ENCODE data around the gene RNF40. TPM values are rescaled to one million over a fixed set of nuclear protein-coding genes. Genes with fewer than 3 reads are reported as not detected.

Gene RNF40
- total RNA-seq, 1 experiment from 2014 or later: 114 TPM

DNA sequence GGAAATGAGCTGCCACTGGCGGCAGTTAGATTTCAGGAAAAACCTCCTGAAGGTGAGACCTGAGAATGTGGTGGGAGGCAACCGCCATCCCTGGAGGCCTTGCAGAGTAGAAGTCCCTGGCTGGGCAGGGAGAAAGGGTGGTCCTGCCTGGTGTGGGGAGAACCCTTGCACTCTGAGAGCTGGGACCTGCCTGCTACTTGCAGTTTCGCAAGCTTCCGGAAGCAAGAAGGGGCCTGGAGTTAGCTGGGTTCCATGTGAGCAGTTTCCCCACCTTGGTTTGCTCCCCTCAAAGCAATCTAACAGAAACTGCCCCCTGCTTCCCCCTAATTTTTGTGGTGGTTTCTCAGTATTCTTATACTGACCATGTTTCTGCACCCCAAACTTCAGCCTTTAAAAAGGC lies 18.4 kb downstream of the RNF40 start:
- in situ Hi-C loops (cut with HindIII; ENCODE audit: low pct_unique_long_range_greater_than_20kb, low sequenced_read_pairs): no loop called here
- no peak for ATAC-seq
- peaks cover 17% of the 10 kb centered on the region for H3K4me1 ChIP-seq (ENCODE audit: control insufficient read depth, insufficient read depth, low read length)
- ChIA-PET POLR2A (no interaction called here), CTCF (no interaction called here)
- H3K27me3 ChIP-seq (ENCODE audit: control insufficient read depth, insufficient read depth, low read length): no peaks in the 10 kb centered on the region
- no peak overlapping the region for H3K4me3 ChIP-seq (ENCODE audit: low read depth in 2 of 2, low read length in 2 of 2)
- no peak overlapping the region for H3K27ac ChIP-seq (ENCODE audit: low read length)
- no peak for DNase-seq (ENCODE audit: low read depth, low spot score)
- no peak for TF ChIP-seq POLR2AphosphoS5 (IDR thresholded peaks at IDR 0.05; ENCODE audit: low read depth, low read length)
- TF ChIP-seq, protein P1, sequence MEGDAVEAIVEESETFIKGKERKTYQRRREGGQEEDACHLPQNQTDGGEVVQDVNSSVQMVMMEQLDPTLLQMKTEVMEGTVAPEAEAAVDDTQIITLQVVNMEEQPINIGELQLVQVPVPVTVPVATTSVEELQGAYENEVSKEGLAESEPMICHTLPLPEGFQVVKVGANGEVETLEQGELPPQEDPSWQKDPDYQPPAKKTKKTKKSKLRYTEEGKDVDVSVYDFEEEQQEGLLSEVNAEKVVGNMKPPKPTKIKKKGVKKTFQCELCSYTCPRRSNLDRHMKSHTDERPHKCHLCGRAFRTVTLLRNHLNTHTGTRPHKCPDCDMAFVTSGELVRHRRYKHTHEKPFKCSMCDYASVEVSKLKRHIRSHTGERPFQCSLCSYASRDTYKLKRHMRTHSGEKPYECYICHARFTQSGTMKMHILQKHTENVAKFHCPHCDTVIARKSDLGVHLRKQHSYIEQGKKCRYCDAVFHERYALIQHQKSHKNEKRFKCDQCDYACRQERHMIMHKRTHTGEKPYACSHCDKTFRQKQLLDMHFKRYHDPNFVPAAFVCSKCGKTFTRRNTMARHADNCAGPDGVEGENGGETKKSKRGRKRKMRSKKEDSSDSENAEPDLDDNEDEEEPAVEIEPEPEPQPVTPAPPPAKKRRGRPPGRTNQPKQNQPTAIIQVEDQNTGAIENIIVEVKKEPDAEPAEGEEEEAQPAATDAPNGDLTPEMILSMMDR (IDR thresholded peaks at IDR 0.05): no peak
- TF ChIP-seq SIN3A (IDR thresholded peaks at IDR 0.05; ENCODE audit: borderline replicate concordance, insufficient read depth, low read depth, low read length): no peak
- TF ChIP-seq, protein P2, sequence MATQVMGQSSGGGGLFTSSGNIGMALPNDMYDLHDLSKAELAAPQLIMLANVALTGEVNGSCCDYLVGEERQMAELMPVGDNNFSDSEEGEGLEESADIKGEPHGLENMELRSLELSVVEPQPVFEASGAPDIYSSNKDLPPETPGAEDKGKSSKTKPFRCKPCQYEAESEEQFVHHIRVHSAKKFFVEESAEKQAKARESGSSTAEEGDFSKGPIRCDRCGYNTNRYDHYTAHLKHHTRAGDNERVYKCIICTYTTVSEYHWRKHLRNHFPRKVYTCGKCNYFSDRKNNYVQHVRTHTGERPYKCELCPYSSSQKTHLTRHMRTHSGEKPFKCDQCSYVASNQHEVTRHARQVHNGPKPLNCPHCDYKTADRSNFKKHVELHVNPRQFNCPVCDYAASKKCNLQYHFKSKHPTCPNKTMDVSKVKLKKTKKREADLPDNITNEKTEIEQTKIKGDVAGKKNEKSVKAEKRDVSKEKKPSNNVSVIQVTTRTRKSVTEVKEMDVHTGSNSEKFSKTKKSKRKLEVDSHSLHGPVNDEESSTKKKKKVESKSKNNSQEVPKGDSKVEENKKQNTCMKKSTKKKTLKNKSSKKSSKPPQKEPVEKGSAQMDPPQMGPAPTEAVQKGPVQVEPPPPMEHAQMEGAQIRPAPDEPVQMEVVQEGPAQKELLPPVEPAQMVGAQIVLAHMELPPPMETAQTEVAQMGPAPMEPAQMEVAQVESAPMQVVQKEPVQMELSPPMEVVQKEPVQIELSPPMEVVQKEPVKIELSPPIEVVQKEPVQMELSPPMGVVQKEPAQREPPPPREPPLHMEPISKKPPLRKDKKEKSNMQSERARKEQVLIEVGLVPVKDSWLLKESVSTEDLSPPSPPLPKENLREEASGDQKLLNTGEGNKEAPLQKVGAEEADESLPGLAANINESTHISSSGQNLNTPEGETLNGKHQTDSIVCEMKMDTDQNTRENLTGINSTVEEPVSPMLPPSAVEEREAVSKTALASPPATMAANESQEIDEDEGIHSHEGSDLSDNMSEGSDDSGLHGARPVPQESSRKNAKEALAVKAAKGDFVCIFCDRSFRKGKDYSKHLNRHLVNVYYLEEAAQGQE (IDR thresholded peaks at IDR 0.05; ENCODE audit: insufficient read depth in 1 of 2, low read depth in 2 of 2, low read length in 1 of 2): no peak
- no peak for TF ChIP-seq TCF7L2 (IDR thresholded peaks at IDR 0.05; ENCODE audit: low read depth, low read length)
- BruUV-seq (replicated peaks): no TSS peak
- intact Hi-C loops (cut with micrococcal nuclease; ENCODE audit: unreplicated experiment): no loop called here
- H3K9me3 ChIP-seq (ENCODE audit: control insufficient read depth, insufficient read depth, low read depth, low read length): no peaks in the 10 kb centered on the region
- H3K36me3 ChIP-seq (ENCODE audit: control insufficient read depth, insufficient read depth, low read length): peaks cover 2% of the 10 kb centered on the region; the same call in 1 of the 2 replicates

DNA sequence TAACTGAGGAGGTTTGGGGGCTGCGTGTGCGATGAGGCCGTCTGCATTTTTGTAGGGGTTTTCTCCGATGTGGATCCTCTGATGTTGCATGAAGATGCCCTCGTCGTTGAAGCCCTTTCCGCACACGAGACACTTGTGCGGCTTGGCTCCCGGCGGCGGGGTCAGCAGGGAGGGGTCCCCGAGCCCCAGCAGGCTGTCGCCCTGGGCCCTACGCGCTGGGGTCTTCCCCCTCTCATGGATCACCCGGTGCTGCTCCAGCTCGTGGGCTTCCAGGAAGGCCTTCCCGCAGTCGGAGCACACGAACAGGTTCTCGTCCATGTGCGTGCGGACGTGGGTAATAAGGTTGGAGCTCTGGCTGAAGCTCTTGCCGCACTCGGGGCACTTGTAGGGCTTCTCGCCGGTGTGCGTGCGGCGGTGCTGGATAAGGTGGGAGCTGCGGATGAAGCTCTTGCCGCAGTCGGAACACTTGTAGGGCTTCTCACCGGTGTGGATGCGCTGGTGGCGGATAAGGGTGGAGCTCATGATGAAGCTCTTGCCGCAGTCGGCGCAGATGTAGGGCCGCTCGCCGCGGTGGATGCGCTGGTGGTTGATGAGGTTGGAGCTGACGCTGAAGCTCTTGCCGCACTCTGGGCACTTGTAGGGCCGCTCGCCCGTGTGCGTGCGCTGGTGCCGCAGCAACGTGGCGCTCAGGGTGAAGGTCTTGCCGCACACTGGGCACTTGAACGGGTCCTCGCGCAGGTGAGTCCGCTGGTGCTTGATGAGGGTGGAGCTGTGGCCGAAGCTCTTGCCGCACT lies 20.6 kb downstream of the RNF40 start:
- in situ Hi-C loops (cut with HindIII; ENCODE audit: low pct_unique_long_range_greater_than_20kb, low sequenced_read_pairs): no loop called here
- CTCF ChIA-PET: no interaction called here
- TF ChIP-seq, protein P1 (IDR thresholded peaks at IDR 0.05): no peak
- no peak for TF ChIP-seq SIN3A (IDR thresholded peaks at IDR 0.05; ENCODE audit: borderline replicate concordance, insufficient read depth, low read depth, low read length)
- no peak for TF ChIP-seq TCF7L2 (IDR thresholded peaks at IDR 0.05; ENCODE audit: low read depth, low read length)
- TF ChIP-seq POLR2AphosphoS5 (IDR thresholded peaks at IDR 0.05; ENCODE audit: low read depth, low read length): no peak
- TF ChIP-seq, protein P2 (IDR thresholded peaks at IDR 0.05; ENCODE audit: insufficient read depth in 1 of 2, low read depth in 2 of 2, low read length in 1 of 2): no peak
- no peaks in the 10 kb centered on the region for H3K9me3 ChIP-seq (ENCODE audit: control insufficient read depth, insufficient read depth, low read depth, low read length)
- no peaks in the 10 kb centered on the region for H3K27me3 ChIP-seq (ENCODE audit: control insufficient read depth, insufficient read depth, low read length)
- ATAC-seq (no peak), DNase-seq (ENCODE audit: low read depth, low spot score) (no peak)
- H3K36me3 ChIP-seq (ENCODE audit: control insufficient read depth, insufficient read depth, low read length): peaks cover 8% of the 10 kb centered on the region; the same call in 1 of the 2 replicates
- H3K4me1 ChIP-seq (ENCODE audit: control insufficient read depth, insufficient read depth, low read length): peaks cover 20% of the 10 kb centered on the region
- POLR2A ChIA-PET: interaction anchor here (0.6 kb wide), 1 partner anchor 119 kb away, joined by 3 read pairs; no protein-coding TSS in a partner anchor
- no peak overlapping the region for H3K4me3 ChIP-seq (ENCODE audit: low read depth in 2 of 2, low read length in 2 of 2)
- BruUV-seq (replicated peaks): no TSS peak
- intact Hi-C loops (cut with micrococcal nuclease; ENCODE audit: unreplicated experiment): no loop called here
- H3K27ac ChIP-seq (ENCODE audit: low read length): no peak overlapping the region
